OCI-LY7 (cell line): ENCODE data around the gene C5orf15. TPM values are rescaled to one million over a fixed set of nuclear protein-coding genes. Genes with fewer than 3 reads are reported as not detected.

ENCODE experiments used
- BruUV-seq: library from RNA; stranded (reverse); fragments of 400-500 nt; replicated peaks from 2 replicates; lab custom pipeline; 2021; lab: Mats Ljungman, UMichigan
- CTCF ChIA-PET: fragments of 300-600 bp; sonication (Branson Sonifier 250); formaldehyde crosslinking; loops from one replicate; lab custom pipeline; 2022; ENCODE audit warnings: antibody characterized with exemption; ENCODE audit not compliant: unreplicated experiment; lab: Charles Lee
- POLR2A ChIA-PET: fragments of 300-600 bp; sonication (Branson Sonifier 250); formaldehyde crosslinking; loops from one replicate; lab custom pipeline; 2022; ENCODE audit warnings: antibody characterized with exemption; lab: Charles Lee
- DNase-seq: peaks from one replicate; pipeline ENCODE4 v3.0.0-alpha.2; 2015; ENCODE audit warnings: low spot score
- H2AFZ ChIP-seq: fragments of 200-600 bp; sonication (generic), shearing (Covaris generic); 2 replicates; pipeline ENCODE4 v1.6.1; 2014; ENCODE audit warnings: mild to moderate bottlenecking, antibody characterized with exemption, low read length, moderate library complexity
- H3K27ac ChIP-seq: fragments of 200-600 bp; sonication (generic); 2 replicates; pipeline ENCODE4 v1.5.1; 2014; ENCODE audit warnings: mixed run types, low read depth, mild to moderate bottlenecking, moderate library complexity, low read length, inconsistent platforms; ENCODE audit not compliant: poor library complexity, severe bottlenecking
- H3K36me3 ChIP-seq: fragments of 200-600 bp; sonication (generic); 2 replicates; pipeline ENCODE4 v1.6.1; 2014; ENCODE audit warnings: mild to moderate bottlenecking, antibody characterized with exemption, low read length, moderate library complexity, mixed read lengths; ENCODE audit not compliant: insufficient read depth
- H3K4me1 ChIP-seq: fragments of 200-600 bp; sonication (generic); 2 replicates; pipeline ENCODE4 v1.5.1; 2014; ENCODE audit warnings: mild to moderate bottlenecking, low read length; ENCODE audit not compliant: insufficient read depth, poor library complexity, severe bottlenecking
- H3K4me2 ChIP-seq: fragments of 200-600 bp; sonication (generic); 2 replicates; pipeline ENCODE4 v1.6.1; 2014; ENCODE audit warnings: mild to moderate bottlenecking, low read length
- H3K4me3 ChIP-seq: fragments of 200-600 bp; sonication (generic); 2 replicates; pipeline ENCODE4 v1.5.1; 2014; ENCODE audit warnings: mild to moderate bottlenecking, low read depth, low read length; ENCODE audit not compliant: poor library complexity, severe bottlenecking
- H3K79me2 ChIP-seq: fragments of 200-600 bp; sonication (generic); 2 replicates; pipeline ENCODE4 v1.6.1; 2016; ENCODE audit warnings: low read depth, mild to moderate bottlenecking, low read length, moderate library complexity, mixed read lengths; ENCODE audit not compliant: insufficient read depth
- H3K9me2 ChIP-seq: fragments of 200-600 bp; sonication (generic); 2 replicates; pipeline ENCODE4 v1.6.1; 2016; ENCODE audit warnings: mild to moderate bottlenecking, low read length, mixed read lengths; ENCODE audit not compliant: insufficient read depth
- H3K9me3 ChIP-seq: fragments of 200-600 bp; sonication (generic); 2 replicates; pipeline ENCODE4 v1.6.1; 2014; ENCODE audit warnings: mild to moderate bottlenecking, mixed run types, low read length, mixed read lengths
- H4K20me1 ChIP-seq: fragments of 200-600 bp; sonication (generic); 2 replicates; pipeline ENCODE4 v1.6.1; 2014; ENCODE audit warnings: mild to moderate bottlenecking, antibody characterized with exemption, low read length, moderate library complexity, mixed read lengths; ENCODE audit not compliant: insufficient read depth
- CTCF ChIP-seq: fragments of 200-600 bp; sonication (generic); conservative IDR thresholded peaks from 2 replicates; pipeline ENCODE4 v1.5.1; 2014; ENCODE audit warnings: mild to moderate bottlenecking, antibody characterized with exemption, low read length, moderate library complexity, mixed read lengths
- EZH2phosphoT487 ChIP-seq: fragments of 200-600 bp; sonication (generic); IDR thresholded peaks from 2 replicates; pipeline ENCODE4 v1.6.1; 2018; ENCODE audit warnings: low read depth, borderline replicate concordance, mild to moderate bottlenecking, mixed run types, antibody characterized with exemption, low read length, moderate library complexity, mixed read lengths
- intact Hi-C: fragments of 100-400 bp; cut with micrococcal nuclease; formaldehyde crosslinking; loops from one replicate; pipeline ENCODE4 v1.10.0; 2022; ENCODE audit not compliant: unreplicated experiment
- total RNA-seq, 2 experiments: library from RNA; depleted of rRNA in 1 of 2; stranded (reverse); fragments of >200 nt in 1 of 2; shearing (Covaris generic) in 1 of 2; gene quantifications; 2 replicates each; pipeline ENCODE4 v1.2.3, GENCODE V29; 2014 to 2022

Gene C5orf15
- total RNA-seq, 2 experiments from 2014 or later = 32.2 to 46.4 TPM

GRCh38 chr5:133925866-133926488 is 42.4 kb downstream of the C5orf15 start:
- Histone ChIP-seq H3K9me3 (no peaks in the 10 kb centered on the region), H4K20me1 (no peaks in the 10 kb centered on the region), H3K9me2 (no peaks in the 10 kb centered on the region), H3K4me1 (peaks cover 97% of the 10 kb centered on the region), H3K4me2 (no peak overlapping the region), H3K4me3 (no peak overlapping the region), H3K79me2 (no peaks in the 10 kb centered on the region), H3K36me3 (no peaks in the 10 kb centered on the region), H3K27ac (no peak overlapping the region), H2AFZ (peak overlapping the region; percentile 87; the same call in 1 of the 2 replicates)
- intact Hi-C loops = no loop called here
- ChIA-PET CTCF (no interaction called here), POLR2A (no interaction called here)
- no peak for DNase-seq
- TF ChIP-seq EZH2phosphoT487 = no peak
- no peak for TF ChIP-seq CTCF
- BruUV-seq = no TSS peak

- Histone ChIP-seq H3K27ac (peak overlapping the region; percentile 43), H2AFZ (peak overlapping the region; percentile 87), H3K4me2 (peak overlapping the region; percentile 54), H3K36me3 (no peaks in the 10 kb centered on the region), H3K4me1 (peaks cover 97% of the 10 kb centered on the region), H4K20me1 (no peaks in the 10 kb centered on the region), H3K9me3 (no peaks in the 10 kb centered on the region), H3K4me3 (no peak overlapping the region), H3K9me2 (no peaks in the 10 kb centered on the region), H3K79me2 (no peaks in the 10 kb centered on the region)
- CTCF ChIA-PET = interaction anchor here (0.7 kb wide), 1 partner anchor 813 kb away, joined by 3 read pairs; the partner anchor contains the start of gene CAMLG
- intact Hi-C loops = no loop called here
- no TSS peak for BruUV-seq
- DNase-seq = no peak
- no peak for TF ChIP-seq CTCF
- TF ChIP-seq EZH2phosphoT487 = no peak
- POLR2A ChIA-PET = interaction anchor here (1.5 to 2.2 kb wide), 4 partner anchors 10 to 19 kb away, joined by 4 to 30 read pairs (median 14); no protein-coding TSS in a partner anchor
Measured at GRCh38 chr5:133925269-133925668, 43.2 kb downstream of the C5orf15 start.
